Hindlimb muscle (tissue), 1 donor: Measurements from ENCODE around the gene CNGB1. TPM values are rescaled to one million over a fixed set of nuclear protein-coding genes. Genes with fewer than 3 reads are reported as not detected.

Experiments used
- DNase-seq: peaks from one replicate; pipeline ENCODE4 v3.0.0-alpha.2; 2013
- polyA plus RNA-seq: library from polyadenylated mRNA; unstranded; fragments of 120-200 nt; gene quantifications from one replicate; pipeline ENCODE4 v1.2.1, GENCODE V29; 2013; ENCODE audit not compliant: insufficient read length

CNGB1 gene
- polyA plus RNA-seq, 1 donor = not detected

GRCh38 chr16:57971848-57972247, 920 bp upstream of the CNGB1 start:
- no peak for DNase-seq

DNA sequence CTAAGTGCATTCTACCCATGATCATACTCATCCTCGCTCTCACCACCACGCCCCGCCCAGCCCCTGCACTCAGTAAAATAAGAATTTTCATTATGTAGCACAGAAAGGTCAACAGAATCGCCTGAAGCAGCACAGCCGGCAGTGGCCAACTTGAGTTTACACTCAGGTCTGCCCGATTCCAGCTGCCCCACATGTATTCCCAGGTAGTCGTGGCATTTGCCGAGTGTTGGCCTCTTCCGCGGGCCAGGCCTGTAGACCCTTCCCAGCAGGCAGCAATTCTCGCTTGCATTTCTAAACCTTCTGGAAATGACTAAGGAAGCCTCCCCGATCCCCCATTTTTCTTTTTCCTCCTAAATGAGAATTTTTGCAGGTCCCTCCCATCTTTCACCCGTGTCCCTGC, 609 bp downstream of the CNGB1 start:
- no peak for DNase-seq

DNA sequence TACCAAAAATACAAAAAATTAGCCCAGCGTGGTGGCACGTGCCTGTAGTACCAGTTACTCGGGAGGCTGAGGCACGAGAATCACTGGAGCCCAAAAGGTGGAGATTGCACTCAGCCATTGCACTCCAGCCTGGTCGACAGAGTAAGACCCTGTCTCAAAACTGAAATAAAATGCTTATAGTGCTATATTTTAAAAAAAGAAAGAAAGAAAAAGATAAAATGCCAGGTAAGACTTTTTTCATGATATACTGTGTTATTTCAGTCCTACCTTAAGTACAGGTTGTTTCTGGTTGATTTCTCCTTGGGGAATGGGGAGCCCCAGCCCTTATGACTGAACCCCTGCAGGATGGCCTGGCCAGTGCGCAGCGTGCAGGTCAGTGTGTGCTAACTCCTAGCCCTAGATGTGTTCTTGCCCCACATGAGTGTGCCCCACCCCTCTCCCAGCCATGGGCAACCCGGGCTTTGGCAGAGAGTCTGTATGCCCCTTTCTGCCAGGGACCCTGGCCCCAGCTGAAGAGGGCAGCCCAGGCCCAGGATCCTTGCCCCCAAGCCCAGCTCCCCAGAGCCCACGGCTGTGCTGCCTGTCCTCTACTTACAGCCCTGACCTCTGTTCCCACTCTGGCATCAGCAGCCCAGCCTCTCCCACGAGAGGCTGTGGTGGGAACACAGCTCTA, 1.3 kb downstream of the CNGB1 start:
- DNase-seq = no peak

- DNase-seq = no peak
Observed at GRCh38 chr16:57967916-57968315, 3.0 kb downstream of the CNGB1 start.

DNA sequence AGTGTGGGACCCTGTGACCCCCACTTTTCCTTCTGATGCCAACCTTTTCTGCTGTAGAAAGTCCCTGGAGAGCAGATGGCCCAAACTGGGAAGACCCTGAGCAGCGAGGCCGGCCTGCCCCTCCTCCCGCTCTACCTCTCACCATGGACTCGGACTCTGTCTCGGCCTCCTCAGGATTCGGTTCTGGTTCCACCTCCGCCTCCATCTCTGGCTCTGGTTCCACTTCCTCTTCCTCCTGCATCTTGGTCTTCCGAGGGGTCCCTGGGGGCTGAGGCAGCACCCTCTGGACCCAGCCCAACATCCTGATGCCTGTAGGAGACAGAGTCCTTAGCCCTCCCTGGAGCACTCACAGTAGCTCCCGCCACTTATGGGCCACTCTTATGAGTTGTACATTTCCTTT, 3.9 kb downstream of the CNGB1 start:
- DNase-seq = no peak

DNA sequence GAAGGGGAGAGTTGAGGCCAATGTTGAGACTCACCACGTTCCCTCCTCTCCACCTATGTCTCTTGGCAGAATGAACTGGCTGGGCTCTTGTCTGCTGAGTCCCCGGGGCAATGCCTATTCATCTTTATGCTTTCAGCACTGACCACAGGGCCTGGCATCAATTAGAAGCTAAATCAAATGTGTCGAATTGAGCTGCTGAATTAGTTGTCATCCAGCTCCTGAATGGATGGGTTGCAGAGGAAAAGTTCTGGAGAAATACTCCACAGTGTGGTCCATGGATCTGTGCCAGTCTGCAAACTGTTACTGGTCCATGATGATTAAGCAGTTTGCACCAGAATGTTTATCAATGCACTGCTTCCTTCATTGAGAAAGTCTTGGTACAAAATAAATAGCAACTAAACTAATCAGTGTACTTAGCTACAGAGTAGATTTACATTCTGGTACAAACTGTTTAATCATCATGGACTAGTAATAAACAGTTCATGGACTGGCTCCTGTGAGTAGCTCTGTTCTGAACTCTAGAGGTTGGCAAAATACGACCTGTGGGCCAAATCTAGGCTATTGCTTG, 4.6 kb downstream of the CNGB1 start:
- DNase-seq = no peak

DNA sequence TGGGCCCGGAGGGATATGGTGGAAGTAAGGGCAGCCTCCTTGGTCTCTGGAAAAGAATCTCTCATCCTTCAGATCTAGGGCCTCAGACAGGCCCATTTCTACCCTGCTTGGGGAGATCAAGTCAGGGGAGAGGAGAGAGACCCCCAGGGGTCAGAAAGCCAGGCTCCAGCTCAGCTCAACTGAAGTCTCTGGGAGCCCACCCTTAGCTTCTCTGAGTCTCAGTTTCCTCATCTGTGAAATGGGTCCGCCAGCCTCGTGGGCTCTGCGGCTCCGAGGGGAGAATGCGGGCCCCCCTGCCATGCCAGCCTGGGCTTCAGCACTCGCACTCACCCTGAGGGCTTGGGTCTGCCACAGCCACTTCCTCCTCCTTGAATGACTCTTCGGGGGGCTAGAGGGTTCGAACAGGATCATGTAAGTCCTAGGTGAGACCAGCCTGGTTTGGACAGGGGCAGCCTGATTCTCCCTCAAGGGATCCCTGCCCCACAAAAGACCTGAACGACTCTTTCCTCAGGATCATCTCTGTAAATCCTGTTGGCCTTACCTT, 6.7 kb downstream of the CNGB1 start:
- no peak for DNase-seq

- DNase-seq = no peak
Observed at GRCh38 chr16:57962756-57963155, 8.2 kb downstream of the CNGB1 start.

- no peak for DNase-seq
Observed at GRCh38 chr16:57962046-57962445, 8.9 kb downstream of the CNGB1 start.

- no peak for DNase-seq
Observed at GRCh38 chr16:57961538-57961937, 9.4 kb downstream of the CNGB1 start.

DNA sequence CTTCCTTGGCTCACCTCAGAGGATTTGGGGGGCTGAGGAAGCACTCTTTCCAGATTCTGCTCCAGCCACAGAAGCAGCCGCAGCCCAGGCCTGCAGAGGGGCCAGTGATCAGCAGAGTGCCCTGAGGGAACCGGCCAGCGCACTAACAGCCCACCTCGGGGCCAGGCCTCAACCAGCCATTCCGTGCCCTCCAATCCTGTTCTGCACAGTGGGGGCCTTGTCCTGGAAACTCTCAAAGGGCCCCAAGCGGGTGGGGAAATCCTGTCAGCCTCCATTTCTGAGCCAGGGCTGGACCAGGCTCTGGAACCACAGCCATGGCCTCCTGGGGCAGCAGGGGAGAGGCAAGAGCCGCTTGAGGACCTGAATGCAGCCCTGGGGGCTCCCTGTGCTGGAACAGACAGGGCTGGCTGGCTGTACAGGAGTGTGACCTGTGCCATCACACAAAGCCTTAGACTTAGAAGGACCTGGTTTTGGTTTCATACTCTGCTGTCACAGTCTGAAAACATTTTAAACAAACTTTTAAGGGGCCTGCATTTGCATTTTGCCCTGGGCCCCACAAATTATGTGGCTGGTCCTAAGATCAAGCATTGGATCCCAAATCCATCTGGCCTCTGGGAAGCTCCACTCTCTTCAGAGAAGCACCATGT, 10.0 kb downstream of the CNGB1 start:
- no peak for DNase-seq

DNA sequence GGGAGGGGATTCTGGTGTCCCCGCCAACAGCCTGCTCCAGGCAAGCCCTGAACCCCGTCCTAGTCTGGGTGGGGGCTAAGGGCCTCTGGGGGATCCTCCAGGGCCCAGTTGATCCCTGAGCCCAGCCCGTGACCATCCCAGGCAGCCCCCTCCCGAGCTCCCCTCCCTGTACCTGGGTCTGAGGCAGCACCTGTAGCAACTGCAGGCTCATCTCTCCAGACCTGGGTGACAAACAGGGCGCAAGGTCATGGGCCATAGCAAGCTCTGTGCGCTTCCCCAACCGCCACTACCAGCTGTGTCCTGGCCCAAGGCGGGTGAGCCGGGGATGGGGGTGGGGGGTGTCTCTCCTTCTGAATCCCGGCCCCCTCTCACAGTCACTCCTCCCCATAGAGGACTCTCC, 10.6 kb downstream of the CNGB1 start:
- no peak for DNase-seq

- no peak for DNase-seq
Observed at GRCh38 chr16:57959804-57960203, 11.1 kb downstream of the CNGB1 start.

GRCh38 chr16:57959121-57959520, 11.8 kb downstream of the CNGB1 start:
- no peak for DNase-seq

- no peak for DNase-seq
Observed at GRCh38 chr16:57958544-57958943, 12.4 kb downstream of the CNGB1 start.

DNA sequence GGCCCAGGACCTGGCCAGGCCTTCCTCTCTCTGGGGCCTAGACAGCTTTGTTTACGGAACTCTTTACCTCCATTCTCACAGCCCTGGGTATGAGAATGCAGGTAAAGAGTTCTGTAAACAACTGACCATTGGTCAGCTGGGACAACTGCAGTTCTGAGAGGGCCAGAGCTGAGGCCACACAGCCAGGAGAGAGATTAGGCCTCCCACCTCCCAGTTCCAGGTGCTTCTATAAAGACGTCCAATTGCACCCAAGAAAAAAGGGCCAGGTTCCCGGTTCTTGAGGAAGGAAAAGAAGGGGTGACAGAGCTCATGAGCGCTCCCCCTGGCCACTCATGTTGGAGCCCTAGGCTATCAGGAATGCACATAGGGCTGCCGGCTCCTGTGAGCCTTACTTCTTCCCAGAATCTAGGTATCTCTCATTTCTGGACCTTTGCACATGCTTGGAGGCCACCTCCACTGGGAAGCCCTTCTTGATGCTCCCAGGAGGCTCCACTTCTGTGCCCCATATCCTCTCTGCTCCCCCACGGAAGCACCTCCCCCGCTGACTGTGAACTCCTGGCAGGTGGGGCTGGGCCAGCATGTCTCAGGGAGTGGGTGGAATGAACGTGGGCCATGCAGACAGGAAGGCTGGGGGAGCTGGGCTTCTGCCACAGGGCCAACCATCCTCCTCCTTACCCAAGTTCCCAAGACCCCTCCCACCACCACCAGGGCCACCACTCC, 13.1 kb downstream of the CNGB1 start:
- no peak for DNase-seq

DNA sequence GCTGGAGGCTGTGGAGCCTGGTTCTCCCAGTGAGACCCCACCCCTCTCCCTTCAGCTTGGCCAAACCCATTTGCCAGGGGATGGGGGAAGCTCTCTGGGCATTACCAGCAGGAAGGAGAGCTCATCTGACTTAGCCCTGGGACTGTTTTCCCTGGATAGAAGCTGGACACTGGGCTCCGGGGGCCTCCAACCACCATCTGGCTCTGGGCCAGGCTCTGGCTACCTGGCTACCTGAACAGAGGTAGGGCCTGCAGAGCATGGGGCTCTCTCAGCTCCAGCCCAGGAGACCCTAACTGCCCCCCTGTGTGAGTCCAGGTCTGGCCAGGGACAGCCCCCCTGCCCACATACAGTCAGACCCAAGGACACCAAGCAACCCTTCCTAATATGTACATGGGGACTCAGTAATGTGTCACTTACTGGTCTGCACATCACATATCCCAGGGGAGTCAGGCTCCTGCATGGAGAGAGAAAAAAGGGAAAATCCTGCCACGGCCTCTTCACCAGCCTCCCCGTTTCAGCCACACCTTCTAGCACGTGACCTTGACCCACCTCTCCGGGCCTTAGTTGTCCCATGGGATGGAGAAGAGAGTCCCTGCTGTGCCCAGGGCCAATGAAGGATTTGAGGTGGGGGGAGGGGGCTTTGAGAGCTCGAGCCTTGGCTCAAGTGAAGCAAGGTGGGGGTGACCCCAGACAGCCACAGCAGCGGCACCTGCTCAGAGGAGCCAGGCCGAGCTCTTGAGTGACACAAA, 13.8 kb downstream of the CNGB1 start:
- DNase-seq = no peak

DNA sequence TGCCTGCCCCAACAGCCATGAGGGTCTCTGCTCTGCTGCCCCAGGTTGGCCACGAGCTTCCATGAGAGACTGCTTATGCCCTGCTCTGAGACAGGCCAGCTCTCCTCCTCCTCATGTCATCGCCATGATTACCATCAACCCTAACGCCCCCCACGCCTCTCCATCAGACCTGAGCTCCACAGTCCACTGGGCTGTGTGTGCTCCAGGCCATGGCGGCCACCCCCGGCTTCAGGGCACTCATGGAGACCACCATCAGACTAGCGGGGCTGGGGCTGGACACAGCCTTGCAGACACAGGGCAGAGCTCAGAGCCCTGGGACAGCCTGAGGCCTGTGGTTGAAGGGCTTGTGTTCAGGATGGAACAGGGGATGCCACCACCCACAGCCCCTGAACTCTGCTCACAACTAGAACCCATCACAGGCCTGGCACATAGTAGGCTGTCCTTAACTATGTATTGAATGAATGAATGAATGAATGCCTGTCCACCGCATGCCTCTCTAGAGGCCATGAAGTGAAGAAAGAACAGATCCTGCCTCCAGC, 14.6 kb downstream of the CNGB1 start:
- no peak for DNase-seq

GRCh38 chr16:57955572-57956188, 15.2 kb downstream of the CNGB1 start:
- no peak for DNase-seq

- DNase-seq = no peak
Observed at GRCh38 chr16:57953857-57954256, 17.1 kb downstream of the CNGB1 start.

- DNase-seq = no peak
Observed at GRCh38 chr16:57952909-57953308, 18.0 kb downstream of the CNGB1 start.
